HepG2 (cell line): ENCODE results near the gene LRRC15. TPM values are rescaled to one million over a fixed set of nuclear protein-coding genes. Genes with fewer than 3 reads are reported as not detected.

Experiments
- GRHL1 ChIP-seq: sonication (generic); formaldehyde crosslinking; conservative IDR thresholded peaks from 2 replicates; pipeline ENCODE4 v1.8.0; 2022; ENCODE audit warnings: missing genetic modification reagents
- KAT2B ChIP-seq: fragments of 150-350 bp; IDR thresholded peaks from 2 replicates; pipeline ENCODE4 v1.6.1; 2014; ENCODE audit warnings: low read depth, low read length, borderline replicate concordance
- NR1H2 ChIP-seq: sonication (generic); formaldehyde crosslinking; IDR thresholded peaks from 2 replicates; pipeline ENCODE4 v1.8.1; 2022; ENCODE audit warnings: low read depth, missing genetic modification reagents, borderline replicate concordance
- SALL1 ChIP-seq: sonication (generic); formaldehyde crosslinking; IDR thresholded peaks from 2 replicates; pipeline ENCODE4 v1.8.0; 2022; ENCODE audit warnings: mild to moderate bottlenecking, missing genetic modification reagents
- ZBTB21 ChIP-seq: sonication (generic); formaldehyde crosslinking; IDR thresholded peaks from 2 replicates; pipeline ENCODE4 v1.4.0; 2020; ENCODE audit warnings: missing genetic modification reagents
- ZNF318 ChIP-seq: sonication (generic); formaldehyde crosslinking; IDR thresholded peaks from 2 replicates; pipeline ENCODE4 v1.4.0; 2020; ENCODE audit warnings: mild to moderate bottlenecking, missing genetic modification reagents
- ZNF607 ChIP-seq: sonication (generic); formaldehyde crosslinking; IDR thresholded peaks from 2 replicates; pipeline ENCODE4 v1.5.1; 2020; ENCODE audit warnings: missing genetic modification reagents, mild to moderate bottlenecking, borderline replicate concordance
- ZNF773 ChIP-seq: sonication (generic); formaldehyde crosslinking; IDR thresholded peaks from 2 replicates; pipeline ENCODE4 v1.4.0; 2020; ENCODE audit warnings: missing genetic modification reagents, borderline replicate concordance
- ZSCAN31 ChIP-seq: sonication (generic); formaldehyde crosslinking; IDR thresholded peaks from 2 replicates; pipeline ENCODE4 v1.5.0; 2020; ENCODE audit warnings: low read depth, mild to moderate bottlenecking, missing genetic modification reagents
- polyA plus RNA-seq, 8 experiments: library from polyadenylated mRNA; depleted of rRNA in 3 of 8; stranded (reverse) in 7 of 8; unstranded in 1 of 8; fragments of >200 nt; fragmentation: Illumina TruSeq in 4 of 8; extraction: Trizol in 4 of 8; gene quantifications; 2 replicates each; pipeline versions ENCODE4 v1.2.1 to v1.2.3, GENCODE V29; 2011 to 2016; ENCODE audit warnings: low read depth in 4 of 8, missing spikeins in 1 of 8, mixed read lengths in 1 of 8; ENCODE audit not compliant: insufficient read depth in 1 of 8
- total RNA-seq, 5 experiments: library from RNA; depleted of rRNA; stranded (reverse); fragments of >200 nt; fragmentation: Illumina TruSeq; extraction: Trizol; gene quantifications; 2 replicates each; pipeline ENCODE4 v1.2.3, GENCODE V29; 2016; ENCODE audit warnings: low read depth in 1 of 5
- TF ChIP-seq, protein P1 (sequence below): sonication (generic); formaldehyde crosslinking; conservative IDR thresholded peaks from 2 replicates; pipeline ENCODE4 v1.4.0; 2020; ENCODE audit warnings: missing genetic modification reagents
- TF ChIP-seq, protein P2 (sequence below): sonication (generic); formaldehyde crosslinking; IDR thresholded peaks from 2 replicates; pipeline ENCODE4 v1.4.0; 2020; ENCODE audit warnings: missing genetic modification reagents

LRRC15 gene
- total and polyA plus RNA-seq, 2 of the 13 experiments (the other 11 are each of a cell fraction or from before 2014, with no cell fraction given): not detected

GRCh38 chr3:194333212-194333980 lies 36.1 kb downstream of the LRRC15 start (continued):
- TF ChIP-seq, protein P1, sequence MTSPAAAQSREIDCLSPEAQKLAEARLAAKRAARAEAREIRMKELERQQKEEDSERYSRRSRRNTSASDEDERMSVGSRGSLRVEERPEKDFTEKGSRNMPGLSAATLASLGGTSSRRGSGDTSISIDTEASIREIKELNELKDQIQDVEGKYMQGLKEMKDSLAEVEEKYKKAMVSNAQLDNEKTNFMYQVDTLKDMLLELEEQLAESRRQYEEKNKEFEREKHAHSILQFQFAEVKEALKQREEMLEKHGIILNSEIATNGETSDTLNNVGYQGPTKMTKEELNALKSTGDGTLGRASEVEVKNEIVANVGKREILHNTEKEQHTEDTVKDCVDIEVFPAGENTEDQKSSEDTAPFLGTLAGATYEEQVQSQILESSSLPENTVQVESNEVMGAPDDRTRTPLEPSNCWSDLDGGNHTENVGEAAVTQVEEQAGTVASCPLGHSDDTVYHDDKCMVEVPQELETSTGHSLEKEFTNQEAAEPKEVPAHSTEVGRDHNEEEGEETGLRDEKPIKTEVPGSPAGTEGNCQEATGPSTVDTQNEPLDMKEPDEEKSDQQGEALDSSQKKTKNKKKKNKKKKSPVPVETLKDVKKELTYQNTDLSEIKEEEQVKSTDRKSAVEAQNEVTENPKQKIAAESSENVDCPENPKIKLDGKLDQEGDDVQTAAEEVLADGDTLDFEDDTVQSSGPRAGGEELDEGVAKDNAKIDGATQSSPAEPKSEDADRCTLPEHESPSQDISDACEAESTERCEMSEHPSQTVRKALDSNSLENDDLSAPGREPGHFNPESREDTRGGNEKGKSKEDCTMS (CRISPR knock-in tag): no peak
- TF ChIP-seq GRHL1 (no peak), ZNF773 (CRISPR knock-in tag) (peak; percentile 97), ZSCAN31 (CRISPR knock-in tag) (peak; percentile 96), ZNF607 (peak; percentile 92), ZBTB21 (no peak), SALL1 (peak; percentile 48), ZNF318 (CRISPR knock-in tag) (peak; percentile 84; the same call in 1 of the 2 replicates), NR1H2 (CRISPR knock-in tag) (peak; percentile 48), KAT2B (no peak)
- TF ChIP-seq, protein P2, sequence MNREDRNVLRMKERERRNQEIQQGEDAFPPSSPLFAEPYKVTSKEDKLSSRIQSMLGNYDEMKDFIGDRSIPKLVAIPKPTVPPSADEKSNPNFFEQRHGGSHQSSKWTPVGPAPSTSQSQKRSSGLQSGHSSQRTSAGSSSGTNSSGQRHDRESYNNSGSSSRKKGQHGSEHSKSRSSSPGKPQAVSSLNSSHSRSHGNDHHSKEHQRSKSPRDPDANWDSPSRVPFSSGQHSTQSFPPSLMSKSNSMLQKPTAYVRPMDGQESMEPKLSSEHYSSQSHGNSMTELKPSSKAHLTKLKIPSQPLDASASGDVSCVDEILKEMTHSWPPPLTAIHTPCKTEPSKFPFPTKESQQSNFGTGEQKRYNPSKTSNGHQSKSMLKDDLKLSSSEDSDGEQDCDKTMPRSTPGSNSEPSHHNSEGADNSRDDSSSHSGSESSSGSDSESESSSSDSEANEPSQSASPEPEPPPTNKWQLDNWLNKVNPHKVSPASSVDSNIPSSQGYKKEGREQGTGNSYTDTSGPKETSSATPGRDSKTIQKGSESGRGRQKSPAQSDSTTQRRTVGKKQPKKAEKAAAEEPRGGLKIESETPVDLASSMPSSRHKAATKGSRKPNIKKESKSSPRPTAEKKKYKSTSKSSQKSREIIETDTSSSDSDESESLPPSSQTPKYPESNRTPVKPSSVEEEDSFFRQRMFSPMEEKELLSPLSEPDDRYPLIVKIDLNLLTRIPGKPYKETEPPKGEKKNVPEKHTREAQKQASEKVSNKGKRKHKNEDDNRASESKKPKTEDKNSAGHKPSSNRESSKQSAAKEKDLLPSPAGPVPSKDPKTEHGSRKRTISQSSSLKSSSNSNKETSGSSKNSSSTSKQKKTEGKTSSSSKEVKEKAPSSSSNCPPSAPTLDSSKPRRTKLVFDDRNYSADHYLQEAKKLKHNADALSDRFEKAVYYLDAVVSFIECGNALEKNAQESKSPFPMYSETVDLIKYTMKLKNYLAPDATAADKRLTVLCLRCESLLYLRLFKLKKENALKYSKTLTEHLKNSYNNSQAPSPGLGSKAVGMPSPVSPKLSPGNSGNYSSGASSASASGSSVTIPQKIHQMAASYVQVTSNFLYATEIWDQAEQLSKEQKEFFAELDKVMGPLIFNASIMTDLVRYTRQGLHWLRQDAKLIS (CRISPR knock-in tag): no peak
